Stimulated activated CD4-positive, alpha-beta T cell treated with anti-CD3 and anti-CD28 coated beads, TNF-alpha, amount 100 ng/mL, for 24 hours (primary cell): ENCODE data around the gene TNFRSF13B.

Experiments
- DNase-seq, 3 experiments: peaks; one replicate each; pipeline ENCODE4 v3.0.0-alpha.2; 2020; ENCODE audit warnings: low read depth in 3 of 3

TNFRSF13B gene

DNA sequence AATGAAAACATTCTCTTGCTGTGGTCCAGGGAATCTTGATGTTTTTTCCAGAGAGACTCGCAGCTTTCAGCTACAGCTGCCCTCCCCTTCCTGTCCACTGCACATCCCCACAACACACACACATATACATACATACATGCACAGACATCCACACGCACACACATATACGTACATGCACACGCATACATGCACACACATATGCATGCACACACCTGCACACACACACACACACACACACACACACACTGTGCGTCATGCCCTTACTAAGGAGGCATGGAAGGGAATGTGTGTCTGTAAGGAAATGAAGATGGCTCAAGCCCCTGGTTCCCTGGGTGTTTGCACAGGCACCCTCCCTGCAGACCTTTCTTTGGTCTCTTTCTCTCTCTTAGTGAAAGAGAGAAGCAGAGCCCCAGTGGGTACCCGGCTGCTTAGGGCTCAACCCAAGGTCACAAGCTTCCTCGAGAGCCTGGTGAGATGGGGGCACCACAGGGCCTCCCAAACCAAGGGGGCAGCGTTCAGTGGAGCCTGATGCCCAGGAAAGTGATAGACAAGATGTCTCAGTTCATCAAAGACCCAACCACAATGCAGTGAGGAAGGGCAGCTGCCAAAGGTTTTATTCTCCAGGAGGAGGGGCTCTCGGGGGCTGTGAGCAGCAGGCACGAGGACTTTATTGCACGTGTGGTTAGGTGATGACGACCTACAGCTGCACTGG is 33.3 kb downstream of the TNFRSF13B start:
- no peak for DNase-seq

DNA sequence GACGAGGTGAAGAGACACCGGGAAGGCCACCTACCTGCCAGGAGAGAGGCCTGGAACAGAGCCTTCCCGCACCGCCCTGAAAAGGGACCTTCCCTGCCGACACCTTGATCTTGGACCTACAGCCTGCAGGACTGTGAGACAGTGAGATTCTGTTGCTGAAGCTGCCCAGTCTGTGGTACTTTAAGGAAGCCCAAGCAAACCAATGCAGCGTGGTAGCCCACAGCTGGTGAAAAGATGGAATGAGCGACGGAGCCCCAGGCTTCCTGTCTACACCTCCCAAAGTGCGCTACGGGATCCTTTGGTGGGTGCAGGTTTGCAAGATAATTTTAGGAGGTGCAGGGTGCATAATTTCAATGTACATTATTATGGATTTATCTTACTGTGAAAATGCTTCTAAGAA is 33.9 kb downstream of the TNFRSF13B start:
- DNase-seq = no peak

DNA sequence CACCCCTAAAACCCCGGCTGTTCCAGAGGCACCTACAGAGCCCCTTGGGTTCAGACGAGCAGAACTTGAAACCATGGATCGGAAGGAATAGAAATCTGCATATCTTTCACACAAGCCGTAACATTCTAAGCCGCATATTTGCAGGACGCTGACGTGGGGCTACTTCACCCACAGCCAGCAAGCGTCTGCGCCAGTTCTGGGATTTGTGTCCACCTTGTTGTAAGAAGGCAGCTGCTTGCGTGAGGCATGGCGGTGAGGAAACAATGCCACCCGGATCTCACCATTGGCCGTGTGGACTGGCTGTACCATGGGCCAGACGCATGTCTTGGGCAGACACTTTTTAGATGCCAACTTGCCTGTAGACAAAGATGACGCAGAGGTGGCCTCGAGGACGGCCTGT is 34.5 kb downstream of the TNFRSF13B start:
- DNase-seq = no peak

DNA sequence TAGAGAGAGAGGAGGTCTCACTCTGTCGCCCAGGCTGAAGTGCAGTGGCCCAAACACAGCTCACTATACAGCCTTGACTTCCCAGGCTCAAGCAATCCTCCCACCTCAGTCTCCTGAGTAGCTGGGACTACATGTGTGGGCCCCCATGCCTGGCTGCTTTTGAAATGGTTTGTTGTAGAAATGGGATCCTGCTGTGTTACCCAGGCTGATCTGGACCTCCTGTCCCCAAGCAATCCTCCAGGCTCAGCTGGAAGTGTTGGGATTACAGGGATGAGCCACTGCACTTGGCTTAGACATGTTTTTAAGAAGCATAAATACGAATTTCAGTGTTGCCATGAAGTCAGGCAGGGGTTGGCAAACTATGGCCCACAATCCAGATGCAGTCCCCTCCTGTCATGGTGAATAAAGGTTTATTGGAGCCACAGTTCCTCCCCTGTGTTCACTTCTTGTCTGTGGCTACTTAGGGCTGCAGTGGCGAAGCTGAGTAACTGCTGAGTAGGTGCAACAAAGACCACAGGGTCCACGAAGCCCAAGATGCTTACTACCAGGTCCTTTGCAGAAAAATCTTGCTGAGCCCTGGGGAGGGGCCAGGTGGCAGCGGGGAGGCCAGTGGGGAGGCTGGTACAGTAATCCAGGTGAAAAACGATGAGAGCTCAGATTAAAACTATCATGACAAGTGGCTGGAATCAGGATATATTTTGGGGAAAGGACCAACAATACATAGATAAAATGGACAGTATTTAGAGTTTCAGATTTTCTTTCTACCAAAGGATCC is 35.2 kb downstream of the TNFRSF13B start:
- no peak for DNase-seq

DNA sequence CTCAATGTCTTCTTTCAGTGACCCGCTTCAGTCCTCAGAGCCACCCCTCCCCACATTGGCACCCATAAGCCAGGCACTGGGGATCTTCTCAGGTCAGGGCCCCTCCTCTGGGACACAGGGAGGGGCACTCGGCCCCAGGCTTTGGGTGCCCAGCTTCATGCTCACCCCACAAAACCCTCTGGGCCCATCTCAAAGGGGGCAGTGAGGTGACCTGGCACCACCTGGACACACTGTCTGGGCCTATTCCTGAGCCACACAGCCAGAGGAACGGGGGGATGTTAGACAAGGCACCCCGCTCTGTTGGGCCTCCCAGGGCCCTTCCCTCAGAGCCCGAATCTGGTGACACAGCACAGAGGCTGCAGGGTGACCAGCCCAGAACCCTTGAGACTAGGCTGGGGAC is 36.1 kb downstream of the TNFRSF13B start:
- DNase-seq = no peak

DNA sequence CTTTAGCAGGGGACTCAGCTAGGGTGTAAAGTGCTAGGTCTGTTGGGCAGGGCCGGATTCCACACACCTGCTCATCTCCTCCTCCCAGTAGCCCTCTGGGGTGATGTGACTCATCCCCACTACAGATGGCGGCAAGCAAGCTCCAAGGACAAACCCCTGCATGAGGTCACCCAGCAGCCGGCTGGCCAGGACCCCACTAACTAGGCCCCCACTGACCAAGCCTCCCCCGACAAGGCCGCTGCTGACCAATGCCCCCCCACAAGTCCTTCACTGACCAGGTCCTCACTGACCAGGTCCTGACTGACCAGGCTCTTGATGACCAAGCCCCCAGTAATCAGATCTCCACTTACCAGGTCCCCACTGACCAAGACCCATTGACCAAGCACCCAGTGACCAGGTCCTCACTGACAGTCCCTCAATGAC is 36.7 kb downstream of the TNFRSF13B start:
- no peak for DNase-seq

DNA sequence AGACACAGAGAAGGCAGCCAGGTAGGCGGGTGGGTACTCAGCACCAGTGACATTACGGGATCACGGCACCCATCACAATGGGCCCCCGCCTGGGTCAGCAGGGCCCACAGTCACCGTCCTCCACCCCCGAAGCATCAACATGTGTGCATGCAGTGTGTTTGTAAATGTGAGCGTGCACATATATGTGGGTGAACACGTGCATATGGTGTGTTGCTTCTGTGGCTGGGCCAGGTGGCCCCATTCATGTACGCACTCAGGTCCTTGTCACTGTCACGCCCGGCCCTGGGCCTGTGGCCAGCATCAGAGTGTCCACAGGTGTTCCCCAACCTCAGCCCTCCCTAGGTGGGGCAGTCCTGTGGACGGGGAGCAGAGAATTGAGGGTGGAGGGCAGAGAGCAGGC is 37.1 kb downstream of the TNFRSF13B start:
- no peak for DNase-seq

DNA sequence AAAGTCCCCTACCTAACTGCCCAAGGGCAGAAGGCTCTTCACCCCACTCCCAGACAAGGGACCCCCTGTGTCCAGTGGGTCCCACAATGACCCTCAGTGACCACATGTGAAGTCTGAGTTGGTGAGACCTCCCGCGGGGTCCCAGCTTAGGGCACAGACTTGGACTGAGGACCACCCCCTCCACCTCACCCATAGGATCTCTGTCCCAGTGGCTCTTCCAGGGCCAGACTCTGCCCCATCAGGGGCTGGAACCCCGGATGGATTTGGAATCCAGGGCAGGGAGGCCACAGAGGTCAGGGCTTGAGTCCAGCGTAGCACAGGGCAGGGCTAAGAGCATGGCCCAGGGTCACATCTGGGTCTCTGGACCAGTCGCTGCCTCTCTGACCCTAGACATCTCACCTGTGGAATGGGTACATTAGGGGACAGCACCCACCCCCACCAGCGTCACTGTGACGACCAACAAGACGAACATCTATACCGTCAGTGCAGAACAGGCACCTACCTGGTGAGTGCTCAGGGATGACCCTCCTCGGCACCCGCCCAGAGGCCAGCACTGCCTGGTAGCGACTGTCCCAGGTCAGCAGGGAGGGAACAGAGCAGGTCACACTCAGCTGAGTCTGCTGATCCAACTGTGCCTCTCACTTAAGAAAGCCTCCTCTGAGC is 37.7 kb downstream of the TNFRSF13B start:
- DNase-seq = no peak

DNA sequence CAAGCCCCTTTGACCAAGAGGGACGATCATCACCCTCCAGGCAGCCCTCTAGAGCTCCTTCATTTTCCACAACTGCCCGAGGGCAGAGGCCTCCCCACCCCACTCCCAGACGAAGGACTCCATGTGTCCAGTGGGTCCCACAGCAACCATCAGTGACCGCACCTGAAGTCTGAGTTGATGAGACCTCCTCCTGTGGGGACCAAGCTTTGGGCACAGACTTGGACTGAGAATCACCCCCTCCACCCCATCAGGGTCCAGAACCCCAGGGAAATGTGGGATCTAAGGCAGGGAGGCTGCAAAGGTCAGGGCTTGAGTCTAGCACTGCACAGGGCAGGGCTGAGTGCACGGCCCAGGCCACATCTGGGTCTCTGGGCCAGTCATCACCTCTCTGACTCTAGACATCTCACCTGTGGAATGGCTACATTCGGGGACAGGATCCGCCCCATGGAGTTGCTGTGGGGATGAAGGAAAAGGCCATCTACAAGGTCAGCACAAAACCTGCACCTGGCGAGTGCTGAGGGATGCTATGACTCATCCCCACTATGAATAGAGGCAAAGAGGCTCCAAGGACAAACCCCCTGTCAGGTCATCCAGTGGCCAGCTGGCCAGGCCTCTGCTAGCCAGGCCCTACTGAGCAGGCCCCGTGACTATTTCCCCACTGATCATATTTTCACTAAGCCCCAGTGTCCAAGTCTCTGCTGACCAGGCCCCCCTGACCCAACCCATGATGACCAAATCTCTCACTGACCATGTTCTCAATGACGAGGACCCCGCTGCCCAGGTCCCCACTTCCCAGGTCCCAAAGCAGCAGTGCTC is 38.4 kb downstream of the TNFRSF13B start:
- no peak for DNase-seq

DNA sequence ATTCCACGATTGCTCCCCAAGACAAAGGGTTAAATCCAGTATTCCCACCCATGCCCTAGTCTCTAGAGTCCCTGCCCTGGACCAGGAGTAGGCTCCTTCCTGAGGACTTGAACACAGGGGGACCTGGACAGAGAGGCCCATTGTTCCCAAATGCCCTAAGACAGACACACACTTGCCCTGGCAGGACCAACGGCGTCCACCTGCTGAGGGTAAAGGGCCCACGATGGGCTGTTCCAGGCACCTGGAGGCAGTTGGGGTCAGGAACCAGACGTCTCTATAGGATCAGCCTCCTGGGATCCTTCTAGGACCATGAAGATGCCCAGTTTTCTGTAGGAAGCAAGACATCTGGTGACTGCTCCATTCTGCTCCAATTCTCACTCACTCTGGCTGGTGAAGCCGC is 39.3 kb downstream of the TNFRSF13B start:
- no peak for DNase-seq

DNA sequence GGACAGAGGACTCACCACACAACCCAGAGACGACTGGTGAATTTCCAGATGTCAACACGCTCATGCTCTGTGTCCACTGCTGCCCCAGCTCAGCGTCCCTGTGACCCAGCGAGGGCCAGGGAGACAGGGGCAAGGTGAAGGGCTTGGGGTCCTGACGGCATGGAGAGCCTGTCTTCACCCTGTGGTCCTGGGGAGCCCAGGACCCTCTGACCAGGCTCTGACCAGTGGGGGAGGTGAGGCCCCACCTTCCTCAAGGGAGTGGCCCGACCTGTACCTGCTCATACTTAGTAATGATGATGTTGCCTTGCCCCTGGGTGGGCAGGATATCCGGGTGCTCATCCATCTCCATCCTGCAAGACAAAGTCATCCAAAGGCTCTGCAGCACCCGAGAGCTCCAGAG is 39.8 kb downstream of the TNFRSF13B start:
- no peak for DNase-seq

DNA sequence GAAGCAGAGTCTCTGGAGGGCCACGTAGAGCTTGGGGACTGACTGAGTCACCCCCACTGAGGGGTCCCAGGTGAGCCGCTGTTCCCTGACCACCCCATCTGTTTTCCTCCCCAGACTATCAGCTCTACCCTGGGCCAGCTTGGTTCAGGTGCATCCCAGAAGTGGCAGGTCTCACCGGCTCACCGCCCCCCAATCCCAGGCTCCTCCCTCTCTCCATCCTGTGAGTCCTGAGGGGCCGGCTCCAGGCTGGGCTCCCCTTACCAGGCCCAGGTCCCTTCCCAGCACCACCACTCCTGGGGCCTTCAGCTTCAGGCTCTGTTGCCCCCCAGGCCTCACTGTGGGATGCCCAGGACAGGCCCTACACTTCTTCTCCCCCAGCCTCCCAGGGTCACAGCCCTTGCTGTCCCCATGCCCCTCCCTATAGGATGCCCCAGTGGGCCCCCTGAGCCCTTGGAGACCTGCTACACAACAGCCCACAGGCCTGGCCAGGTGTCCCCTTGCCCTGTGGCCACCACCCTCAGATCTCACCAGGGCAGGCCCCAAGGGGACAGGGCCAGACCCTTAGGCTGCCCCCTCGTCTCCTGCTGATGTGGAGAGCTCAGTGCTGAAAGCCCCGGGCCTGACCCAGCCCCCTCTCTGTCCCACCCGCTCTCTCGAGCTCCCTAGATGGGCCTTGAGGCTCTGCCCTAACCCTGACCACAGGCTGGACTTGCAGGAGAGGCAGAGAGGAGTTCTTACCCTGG is 40.4 kb downstream of the TNFRSF13B start:
- no peak for DNase-seq

DNA sequence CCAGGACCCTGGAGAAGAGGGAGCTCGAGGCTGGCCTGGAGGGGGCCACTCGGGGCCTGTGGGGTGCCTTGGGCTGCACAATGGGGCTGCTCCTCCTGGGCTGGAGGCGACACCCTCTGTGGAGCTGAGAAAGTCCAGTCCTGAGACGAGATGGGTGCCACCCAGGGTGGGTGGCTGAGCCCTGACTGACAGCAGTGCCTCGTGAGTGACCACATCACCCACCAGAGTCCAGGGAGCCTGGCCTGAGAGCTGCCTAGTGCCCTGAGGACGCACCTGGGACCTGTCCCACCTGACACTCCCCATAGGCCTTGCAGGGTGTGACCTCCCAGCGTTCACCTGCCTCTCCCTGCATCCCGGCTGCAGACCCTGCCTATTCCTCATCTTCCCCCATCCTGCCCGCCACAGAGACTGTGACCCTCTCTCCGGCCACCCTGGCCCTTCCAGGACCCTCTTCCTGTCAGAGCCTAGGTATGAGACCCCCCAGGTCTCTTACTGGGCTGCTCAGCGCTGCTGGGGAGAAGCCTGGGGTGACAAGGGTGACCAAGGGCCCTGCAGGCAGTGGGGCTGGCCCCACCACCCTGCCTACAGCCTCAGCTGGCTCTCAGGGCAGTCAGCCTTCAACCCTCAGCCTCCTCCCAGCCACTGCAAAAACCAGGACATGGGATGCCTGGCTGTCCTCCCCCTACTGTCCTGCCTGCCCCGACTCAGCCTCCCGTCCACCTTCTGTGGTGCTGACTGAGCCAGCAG is 41.2 kb downstream of the TNFRSF13B start:
- no peak for DNase-seq

DNA sequence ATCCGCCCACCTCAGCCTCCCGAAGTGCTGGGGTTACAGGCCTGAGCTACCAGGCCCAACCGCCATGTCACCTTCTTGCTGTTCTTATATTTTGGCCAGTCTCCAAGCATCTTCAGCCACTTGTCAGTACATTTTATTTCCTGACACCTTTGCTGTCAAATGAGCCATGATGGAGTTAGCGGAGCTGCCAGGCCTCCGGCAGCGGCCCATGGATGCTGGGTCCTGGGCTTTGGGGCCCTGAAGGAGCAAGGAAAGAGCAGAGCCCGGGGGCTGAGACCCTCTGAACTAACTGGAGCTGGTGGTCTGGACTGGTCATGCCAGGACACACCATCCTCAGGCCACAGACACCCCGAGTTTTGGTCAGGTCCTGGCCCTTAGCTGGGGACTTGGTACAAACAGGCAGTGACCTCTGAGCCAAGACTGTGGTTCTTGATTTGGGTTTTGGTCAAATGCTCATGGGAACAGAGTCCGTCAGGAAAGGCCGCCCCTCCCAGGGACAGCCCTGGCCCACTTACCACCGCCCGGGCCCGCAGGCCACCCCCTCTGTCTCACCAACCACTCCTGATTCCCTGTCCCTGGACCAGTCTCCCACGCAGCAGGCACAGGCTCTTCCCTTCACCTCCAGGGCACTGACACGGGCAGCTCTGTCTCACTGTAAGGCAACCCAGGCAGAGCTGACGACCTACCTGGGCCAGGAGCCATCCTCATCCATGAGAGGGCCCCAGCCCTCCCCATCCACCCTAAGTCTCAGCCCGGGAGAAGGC is 42.0 kb downstream of the TNFRSF13B start:
- DNase-seq = no peak

DNA sequence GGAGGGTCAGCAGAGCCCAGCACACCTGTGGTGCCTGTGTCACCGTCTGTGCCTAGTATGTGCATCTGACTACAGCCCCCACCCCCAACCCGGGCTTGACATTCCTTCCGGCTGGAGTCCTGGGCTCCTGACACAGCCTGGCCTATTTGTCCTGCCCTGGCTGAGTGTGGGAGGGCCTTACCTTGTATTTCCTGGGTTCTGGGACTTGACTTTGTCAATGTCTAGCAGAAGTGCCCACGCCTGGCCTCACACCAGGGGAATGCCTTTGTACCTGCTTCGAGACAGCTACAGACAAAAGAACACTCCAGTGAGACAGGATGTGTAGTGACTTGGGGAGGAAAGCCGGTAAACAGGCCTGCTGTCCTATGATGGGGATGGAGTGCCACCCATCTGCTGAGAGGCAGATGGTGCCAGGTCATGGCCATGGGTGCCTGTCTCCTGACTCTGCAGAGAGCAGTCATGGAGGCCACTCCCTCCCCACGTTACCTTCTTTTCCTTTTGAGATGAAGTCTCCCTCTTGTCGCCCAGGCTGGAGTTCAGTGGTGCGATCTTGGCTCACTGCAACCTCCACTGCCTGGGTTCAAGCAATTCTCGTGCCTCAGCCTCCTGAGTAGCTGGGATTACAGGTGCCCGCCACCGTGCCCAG is 42.8 kb downstream of the TNFRSF13B start:
- DNase-seq = no peak

DNA sequence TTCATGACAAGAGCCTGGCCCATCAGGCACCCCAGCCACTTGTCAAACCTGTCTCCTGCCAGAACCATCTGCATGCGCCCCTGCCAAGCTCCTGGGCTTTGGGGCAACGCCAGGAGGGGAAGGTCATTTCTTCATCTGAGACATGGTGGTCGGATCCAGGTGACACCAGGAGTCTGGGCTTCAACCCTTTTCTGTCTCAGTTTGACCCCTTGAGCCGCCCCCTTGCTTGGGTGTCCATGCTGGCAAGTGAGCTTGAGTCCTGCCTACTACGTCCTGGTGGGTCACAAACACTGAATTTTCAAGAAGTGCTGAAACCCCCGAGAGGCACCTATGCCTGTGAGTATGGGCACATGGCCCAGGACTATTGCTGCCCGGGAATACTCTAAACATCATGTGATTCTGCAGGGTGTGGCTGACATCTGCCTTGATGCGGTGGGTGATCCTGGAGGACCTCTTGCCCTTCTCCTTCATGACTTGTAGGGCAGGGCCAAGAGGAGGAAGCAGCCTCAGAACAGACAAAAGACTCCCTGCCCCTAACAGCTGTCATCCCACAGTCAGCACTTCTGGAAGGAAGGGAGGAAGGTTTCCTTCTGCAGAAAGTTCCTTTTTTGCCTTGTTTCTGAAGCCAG is 43.4 kb downstream of the TNFRSF13B start:
- DNase-seq = no peak

DNA sequence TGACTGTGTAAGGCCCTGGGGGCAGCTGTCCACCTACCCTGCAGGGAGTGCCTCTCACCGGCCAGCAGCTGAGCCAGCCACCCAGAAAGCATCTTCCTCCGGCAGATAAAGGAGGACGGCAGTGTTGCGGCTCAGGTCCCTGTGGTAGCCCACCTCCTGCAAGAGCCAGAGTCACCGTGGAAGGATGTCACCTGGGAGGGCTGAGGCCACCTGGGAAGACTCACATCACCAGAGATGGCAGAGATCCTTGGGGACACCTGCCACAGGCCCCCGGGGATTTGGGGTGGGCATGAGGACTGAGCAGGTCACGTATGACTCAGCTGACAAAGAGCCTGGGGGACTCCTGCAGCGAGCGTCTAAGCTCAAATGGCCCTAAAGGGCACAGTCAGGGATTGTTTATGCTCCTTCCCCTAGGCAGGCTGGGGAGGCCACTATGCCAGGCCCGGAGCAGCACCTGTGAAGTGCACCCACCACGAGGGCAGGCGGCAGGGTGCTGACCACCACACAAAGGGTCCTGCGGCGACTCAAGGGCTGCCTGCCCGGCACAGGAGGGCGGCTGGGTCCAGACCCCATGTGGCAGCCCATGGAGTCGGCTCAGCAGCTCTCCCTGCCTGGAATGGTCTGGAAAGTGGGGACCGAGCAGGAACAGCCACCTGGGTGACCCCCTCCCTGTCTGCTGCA is 44.1 kb downstream of the TNFRSF13B start:
- no peak for DNase-seq
